Testis (tissue), 2 donors: Measurements from ENCODE around the gene PHAF1.

Experiments
- CTCF ChIP-seq, 3 experiments: fragments of 450-650 bp in 2 of 3; fragments of 200-600 bp in 1 of 3; sonication (generic) in 1 of 3; IDR thresholded peaks; one replicate each; pipeline ENCODE4 v1.5.1; 2016 to 2019; ENCODE audit warnings: antibody characterized with exemption in 3 of 3, mild to moderate bottlenecking in 2 of 3, moderate library complexity in 1 of 3
- POLR2A ChIP-seq: fragments of 450-650 bp; IDR thresholded peaks from one replicate; pipeline ENCODE4 v1.6.1; 2017; ENCODE audit warnings: antibody characterized with exemption, mild to moderate bottlenecking, moderate library complexity

- TF ChIP-seq CTCF (IDR thresholded peaks at IDR 0.05) (no peak), POLR2A (no peak)
Observed at GRCh38 chr16:67158637-67159600, 49.2 kb downstream of the PHAF1 start.
